Putamen (tissue), 1 donor: ENCODE results near the gene MEGF10.

ENCODE experiments used
- DNase-seq: peaks from one replicate; pipeline ENCODE4 v3.0.0-alpha.2; 2016; ENCODE audit warnings: low spot score

MEGF10 gene

DNA sequence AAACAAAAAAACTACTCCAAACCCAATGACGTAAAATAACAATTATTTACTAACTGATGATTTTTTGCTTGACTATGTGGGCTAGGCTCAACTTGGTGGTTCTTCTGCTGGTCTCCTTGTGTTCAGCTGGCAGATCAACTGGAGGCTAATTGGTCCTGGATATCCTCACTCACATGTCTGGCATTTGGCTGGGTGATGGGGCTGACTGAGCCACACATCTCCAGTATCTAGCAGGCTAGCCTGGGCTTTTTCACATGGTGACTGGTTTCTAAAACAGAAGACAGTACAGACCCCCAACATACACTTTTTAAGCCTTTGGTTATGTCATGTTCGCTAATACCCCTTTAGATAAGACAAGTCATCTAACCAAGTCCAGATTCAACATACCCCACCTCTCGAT is 122.1 kb downstream of the MEGF10 start:
- DNase-seq, result no peak

DNA sequence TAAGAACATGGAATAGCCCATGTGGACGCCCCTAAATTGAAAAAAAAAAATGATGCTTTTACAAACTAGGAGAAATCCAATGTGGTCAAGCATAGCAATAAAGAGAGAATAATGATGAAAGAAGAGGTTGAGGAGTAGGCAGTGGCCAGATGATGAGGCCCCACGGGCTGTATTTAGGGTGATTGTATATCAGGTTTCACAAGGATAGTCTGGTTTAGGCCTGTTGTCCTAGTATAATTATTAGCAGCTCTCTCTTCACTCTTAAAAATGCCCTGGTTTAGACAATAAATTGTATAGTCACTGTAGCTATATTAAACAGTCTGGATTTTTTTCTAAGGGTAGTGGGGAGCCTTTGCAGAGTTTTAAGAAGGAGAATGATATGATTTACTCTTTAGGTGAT is 124.4 kb downstream of the MEGF10 start:
- no peak for DNase-seq

DNA sequence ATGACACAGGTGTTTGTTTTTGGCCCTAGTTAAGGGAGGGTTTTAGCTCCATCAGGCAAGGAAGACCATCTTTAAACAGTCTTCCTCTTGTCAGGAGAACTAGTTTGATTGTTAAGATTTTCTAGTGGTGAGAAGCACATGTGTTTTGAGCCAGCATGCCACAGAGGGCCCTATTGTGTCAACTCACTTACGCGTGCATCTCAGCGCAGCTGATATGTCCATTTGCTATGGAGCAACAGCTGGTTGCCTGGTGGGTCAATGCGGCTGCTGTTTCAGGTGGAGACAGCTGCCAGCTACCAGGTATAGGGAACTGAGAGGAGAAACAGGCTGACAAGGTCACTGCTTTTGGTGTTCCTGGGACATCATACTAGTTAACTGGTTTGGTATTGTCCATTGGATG is 126.3 kb downstream of the MEGF10 start:
- DNase-seq, result no peak

DNA sequence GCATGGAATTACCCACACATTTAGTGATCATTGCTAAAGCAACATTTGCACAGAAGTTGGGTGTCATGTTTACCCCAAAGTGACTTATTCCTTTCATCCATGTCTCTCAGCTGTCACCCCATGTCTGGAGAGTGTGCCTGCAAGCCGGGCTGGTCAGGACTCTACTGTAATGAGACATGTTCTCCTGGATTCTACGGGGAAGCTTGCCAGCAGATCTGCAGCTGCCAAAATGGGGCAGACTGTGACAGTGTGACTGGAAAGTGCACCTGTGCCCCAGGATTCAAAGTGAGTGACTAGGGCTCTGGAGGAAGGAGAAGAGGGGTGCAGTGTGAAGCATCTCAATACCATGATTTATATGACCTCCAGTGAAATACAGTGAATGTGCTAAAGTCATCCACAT is 126.9 kb downstream of the MEGF10 start:
- DNase-seq, result no peak

DNA sequence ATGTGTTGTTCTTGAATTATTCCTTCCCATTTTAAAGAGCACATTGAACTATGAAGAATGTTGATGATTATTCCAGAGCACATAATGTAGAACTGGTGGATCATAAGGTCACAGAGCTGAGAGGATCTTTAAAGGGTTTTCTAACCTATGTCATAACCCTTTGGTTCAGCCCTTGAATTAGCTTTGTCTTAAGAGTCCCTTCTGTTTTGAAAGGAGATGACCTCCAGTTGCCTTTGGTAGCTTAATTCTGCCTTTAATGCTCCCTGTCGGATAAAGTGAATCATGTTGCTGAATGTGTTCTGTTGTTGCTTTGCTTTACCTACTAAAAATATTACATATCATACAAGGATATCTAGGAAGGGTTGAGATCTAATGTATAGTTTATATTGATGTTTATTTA is 127.8 kb downstream of the MEGF10 start:
- DNase-seq, result no peak

DNA sequence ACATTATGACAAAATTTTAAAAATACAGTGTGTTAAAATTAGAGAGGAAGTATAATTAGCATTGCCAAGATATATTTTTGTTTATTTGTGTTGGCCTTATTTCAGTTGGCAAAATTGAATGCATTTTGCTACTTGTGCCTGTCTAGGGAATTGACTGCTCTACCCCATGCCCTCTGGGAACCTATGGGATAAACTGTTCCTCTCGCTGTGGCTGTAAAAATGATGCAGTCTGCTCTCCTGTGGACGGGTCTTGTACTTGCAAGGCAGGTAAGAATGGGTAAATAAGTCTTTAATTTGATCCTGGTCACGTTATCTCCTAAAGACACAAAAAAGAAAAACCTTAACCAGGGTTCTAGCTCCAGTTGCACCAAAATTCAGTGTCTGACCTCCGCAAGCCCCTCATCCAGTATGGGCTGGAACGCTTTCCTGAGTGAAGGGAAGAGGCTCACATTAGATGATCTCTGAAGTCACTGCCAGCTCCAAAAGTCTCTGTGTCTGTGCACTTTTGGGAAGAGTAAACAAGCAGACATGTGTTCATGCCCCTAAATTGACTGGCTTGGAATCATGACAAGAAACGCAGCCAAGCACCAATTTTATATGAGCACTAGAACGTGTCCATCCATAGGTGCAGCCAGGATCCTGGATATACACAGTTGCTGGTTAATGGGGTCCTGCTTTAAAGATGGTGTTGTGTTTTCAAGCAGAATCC is 128.5 kb downstream of the MEGF10 start:
- no peak for DNase-seq

DNA sequence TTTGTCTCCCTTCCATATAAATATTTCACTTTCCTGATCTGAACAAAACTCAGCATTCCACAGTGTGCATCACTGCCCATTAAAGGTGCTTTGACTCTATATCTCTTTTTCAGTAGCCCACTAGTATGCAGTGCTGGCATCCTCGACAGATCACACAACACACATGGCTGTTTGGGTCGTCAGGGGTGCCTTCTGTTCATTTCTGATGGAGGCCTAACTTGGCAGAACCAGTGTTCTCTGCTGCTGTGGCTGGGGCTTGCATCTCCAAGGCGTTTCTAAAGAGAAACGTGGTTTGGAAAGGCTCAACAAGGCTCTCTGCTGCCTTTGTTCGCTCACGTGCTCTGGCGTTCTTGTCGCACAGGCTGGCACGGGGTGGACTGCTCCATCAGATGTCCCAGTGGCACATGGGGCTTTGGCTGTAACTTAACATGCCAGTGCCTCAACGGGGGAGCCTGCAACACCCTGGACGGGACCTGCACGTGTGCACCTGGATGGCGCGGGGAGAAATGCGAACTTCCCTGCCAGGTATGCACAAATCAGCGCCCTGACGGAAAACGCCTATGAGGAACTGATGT is 129.2 kb downstream of the MEGF10 start:
- no peak for DNase-seq

DNA sequence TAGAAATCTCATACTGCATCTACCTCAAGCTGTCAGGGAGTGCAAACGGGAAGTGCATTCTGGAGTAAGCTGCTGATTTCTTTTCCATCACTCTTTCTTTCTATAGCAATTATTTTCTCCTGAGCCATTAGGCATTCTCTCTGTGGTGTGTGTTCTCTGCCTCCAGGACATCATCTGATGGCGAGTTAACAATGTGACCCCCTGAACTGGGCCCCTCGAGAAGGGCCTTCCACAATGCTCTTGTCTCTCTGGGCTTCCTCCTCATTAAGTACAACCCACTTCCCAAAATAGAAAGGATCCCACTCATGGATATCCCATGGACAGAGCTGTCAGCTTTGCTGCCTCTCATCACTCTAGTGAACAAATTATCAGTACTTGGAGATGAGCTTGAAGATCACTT is 130.2 kb downstream of the MEGF10 start:
- DNase-seq, result no peak

DNA sequence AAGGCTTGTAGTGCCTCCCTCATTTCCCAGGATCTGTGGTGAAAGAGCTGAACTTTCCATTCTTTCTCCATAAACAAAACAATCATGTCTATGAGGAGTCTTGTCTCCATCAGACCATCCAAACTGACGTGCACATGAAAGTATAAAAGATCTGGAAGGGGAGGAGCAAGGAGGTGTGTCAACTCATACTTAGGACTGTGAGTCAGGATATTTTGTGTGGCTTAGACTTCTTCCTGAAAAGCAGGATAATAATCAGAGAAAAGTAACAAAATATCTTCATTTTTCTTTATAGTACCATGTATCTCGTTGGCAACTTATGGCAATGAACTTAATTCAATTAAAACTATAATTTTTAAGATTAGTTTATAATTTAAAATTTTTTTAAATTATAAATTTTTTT is 130.9 kb downstream of the MEGF10 start:
- no peak for DNase-seq

DNA sequence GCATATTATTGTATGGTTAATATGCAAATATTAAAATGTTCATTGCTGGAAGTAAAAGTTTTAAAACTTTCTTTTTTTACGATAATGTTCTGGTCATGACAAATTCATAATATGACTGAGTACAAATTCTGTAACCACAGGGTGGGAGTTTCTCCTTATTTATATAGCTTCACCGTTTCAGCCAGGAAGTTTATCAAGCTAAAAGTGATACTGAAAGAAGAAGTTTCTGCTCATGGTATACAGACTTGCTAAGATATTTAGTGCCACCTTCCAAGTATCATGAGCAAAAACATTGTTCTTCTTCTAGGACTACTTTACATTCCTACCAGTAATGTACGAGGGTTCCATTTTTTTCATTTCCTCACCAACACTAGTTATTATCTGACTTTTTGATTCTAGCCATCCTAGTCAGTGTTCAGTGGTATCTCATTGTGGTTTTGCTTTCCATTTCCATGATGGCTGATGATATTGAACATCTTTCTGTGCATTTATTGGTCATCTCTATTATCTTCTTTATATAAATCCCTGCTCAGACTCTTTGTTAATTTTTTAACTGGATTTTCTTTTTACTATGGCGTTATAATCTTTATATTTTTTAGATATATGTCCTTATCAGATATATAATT is 132.7 kb downstream of the MEGF10 start:
- no peak for DNase-seq

DNA sequence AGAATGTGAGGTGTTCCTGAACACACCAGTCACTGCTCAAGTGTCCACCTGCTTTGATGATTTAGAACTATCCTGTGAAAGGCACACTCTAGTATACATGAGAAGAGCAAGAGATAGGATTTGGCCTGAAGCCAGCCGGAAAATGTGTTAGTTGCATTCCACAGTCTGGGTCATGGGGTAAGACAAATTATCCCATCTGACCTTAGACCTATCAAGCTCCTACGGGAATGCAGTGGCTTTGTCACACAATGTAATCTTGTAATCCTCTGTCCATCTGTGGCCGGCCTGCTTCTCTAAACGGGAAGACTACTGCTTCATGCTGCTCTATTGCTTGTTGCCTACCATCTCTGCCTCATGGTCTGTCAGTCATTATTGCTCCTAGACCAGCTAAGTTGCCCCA is 134.4 kb downstream of the MEGF10 start:
- DNase-seq, result no peak

DNA sequence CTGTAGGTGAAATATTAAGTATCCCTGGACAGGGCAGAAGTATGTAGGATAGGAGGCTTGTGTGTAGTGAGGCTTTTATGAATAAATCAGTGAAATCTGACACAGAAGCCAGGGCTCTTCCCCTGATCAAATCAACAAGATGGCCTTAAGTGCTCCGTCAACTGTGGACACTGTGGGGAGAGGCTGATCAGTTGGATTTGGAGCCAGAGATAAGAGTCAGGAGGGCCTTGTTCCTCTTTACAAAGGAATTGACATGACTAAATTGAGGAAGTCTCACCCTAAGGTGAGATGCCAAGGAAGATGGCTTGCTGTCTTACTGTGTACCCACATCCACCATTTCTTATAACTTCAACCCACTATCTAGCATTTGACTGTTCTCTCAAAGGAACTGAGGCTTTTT is 135.3 kb downstream of the MEGF10 start:
- DNase-seq, result no peak

DNA sequence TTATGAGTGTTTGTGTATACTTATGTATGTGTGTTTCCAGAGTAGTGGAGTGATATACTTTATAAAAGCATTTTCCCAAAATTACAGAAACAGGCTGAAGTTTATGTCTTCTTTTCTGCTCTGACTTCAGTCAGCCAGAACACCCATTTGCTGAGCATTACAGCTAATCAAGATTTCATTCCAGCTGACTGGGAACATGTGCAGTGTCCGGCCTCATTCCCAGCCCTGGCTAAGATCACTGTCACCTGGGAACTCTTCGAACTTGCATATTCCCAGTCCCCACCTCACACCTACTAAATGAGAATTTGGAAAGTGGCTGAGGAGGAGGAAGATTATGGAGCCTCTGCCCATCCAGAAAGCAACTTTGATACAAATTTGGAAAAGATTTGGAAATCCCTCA is 136.1 kb downstream of the MEGF10 start:
- no peak for DNase-seq

DNA sequence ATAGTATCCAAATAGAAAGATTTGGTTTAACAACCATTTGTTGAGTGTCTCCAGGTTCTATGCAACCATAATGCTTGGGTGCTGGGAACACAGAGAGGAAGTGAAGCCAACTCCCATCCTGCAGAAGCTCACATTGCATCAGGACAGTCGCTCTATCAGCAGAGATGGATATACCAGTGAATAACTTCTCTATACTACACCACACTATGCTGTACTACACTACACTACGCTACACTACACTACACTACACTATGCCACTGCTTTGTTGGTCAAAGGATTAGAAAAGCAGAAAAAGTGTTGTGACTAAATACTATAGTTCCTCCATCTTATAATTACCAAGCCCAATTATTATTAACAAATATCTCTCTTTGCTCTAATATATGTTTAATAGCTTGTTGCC is 137.7 kb downstream of the MEGF10 start:
- no peak for DNase-seq

DNA sequence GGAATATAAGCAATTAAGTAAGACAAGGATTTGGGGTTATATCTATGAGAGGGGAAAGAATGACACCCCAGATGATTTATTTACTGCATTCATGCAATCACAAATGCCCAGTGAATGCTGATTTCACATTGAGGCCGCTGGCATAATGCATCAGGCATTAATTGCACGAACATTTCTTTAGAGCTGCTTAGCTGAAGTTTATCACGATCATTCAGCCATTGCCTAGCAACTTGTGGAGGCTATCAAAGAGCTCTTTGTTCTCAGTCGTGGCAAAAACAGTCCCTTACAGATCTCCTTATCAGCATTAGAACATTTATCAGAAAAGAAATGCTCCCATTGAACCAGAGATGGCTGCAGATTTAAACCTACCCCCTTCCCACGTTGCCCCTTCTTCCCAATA is 138.2 kb downstream of the MEGF10 start:
- DNase-seq, result peak; percentile 68

DNA sequence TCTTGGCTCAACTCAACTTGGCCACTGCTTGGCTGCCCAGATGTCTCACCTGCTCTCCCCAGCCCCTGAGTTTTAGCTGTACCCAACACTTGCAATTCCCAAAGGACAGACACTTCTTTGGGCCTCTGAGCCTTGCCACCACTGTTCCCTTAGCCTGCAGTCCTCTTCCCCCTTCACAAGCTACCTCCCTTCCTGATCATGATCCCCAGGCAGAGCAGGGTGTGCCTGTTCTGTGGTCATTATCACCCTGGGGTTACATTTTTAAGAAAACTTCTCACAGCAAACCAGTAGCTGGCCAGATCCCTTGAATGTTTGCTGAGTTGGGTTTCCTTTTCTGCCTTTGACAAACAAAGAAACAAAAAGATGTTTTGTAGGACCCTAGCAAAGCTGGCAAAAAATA is 139.3 kb downstream of the MEGF10 start:
- DNase-seq, result no peak

DNA sequence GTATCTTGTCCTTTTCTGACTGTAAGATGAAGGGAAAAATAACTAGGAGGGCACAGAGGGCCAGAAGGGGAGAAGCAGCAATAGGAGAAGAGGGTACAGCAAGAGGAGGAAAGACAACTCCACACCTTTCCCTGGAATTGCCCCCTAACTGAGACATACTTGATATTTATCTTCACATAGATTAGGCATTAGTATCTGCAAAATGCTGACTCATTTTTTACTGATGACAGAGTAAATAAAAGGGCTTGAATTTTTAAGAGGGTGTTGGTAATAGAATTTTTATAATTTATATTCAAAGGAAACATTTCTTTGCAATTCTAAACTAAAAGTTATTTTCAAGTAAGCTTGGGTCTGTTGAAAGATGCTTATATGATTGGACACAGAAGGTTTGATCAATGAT is 140.0 kb downstream of the MEGF10 start:
- DNase-seq, result no peak

DNA sequence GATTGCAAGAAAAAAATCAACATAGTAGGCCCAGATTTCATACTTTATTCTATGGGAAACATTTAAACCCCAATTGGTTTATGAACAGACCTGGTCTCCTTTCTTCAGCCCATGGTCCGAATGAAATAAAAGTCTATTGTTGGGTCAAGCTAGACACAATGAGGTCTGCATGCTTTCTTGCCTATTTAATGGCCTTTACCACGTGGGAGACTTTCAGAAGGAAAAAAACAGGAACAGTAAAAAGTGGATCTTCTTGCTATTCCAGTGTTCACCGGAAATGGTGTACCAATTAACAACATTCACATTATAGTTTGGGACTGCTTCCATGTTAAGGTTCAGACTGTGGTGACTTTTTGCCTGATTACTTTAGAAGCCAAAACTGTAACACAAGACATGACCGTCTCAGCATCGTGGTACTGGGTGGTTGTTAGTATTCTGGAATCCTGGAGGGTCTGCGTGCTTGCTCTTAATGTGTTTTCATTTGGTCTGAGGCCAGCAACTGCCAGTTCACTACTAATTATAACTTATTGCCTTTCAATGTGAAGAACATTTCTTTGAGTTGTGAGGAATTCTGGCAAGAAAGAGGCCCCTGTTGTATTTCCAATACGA is 141.5 kb downstream of the MEGF10 start:
- DNase-seq, result no peak

DNA sequence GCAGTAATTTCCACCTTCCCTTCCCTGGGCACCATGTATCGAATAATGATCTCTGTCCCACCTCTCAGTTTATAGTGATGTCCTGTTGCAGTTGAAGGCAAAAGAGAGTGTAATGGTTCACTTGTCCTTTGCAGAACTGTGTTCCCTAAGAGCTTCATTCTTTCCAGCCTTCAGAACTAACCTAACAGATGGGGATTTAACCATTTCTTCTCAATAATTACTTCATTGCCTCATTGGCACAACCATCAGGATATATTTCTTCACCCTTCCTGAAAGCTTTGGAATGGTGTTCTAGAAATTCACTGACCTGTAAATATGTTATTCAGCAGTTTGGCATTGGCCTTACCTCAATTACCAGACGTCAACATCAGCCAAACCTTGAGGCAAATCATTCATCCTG is 142.9 kb downstream of the MEGF10 start:
- DNase-seq, result no peak

DNA sequence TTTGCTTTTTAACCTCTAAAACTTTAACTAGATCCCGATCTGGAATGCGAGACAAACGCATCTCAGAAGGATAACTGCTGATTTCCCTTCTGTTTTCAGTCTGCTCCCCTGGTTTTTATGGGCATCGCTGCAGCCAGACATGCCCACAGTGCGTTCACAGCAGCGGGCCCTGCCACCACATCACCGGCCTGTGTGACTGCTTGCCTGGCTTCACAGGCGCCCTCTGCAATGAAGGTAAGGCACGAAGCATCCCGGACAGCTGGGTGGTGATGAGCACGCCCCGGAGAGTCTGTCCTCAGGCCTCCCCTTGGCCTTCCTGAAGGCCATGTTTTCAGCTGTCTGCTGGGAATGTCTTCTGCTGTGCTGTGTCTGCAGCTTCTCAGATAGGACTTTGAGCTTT is 144.0 kb downstream of the MEGF10 start:
- no peak for DNase-seq

DNA sequence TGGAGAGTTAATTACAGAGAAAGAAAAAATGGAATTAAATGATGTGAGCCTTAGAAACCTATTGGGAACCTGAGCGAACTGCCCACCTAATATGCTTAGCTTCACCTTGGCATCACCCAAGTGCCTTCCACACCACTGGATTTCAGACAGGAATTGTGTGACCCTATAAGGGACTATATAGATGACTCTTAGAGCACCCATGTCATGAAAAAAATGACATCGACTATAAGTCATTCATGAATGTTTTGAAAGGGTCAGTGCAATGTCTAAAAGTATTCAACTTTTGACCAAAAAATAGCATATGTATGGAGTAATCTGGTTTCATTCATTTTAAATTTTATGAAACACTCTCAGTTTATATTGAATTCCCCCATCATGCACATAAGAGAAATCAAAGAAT is 145.2 kb downstream of the MEGF10 start:
- no peak for DNase-seq

DNA sequence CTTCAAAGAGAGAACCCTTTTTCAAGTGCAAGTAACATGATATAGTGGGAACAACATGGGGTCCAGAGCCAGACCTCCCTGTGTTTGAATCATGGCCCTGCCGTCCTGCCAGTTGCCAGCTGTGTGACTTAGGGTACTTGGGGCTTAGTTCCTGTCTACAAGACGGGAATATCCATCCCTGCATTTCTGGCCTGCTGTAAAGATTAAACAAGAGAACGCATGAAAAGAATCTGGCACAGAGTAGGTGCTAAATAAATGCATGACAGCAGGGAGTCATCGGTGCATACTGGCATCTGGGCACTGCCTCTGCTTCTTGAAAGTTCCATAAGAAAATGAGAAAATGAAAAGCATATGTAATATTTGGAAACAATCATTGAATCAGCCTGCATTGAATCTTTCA is 149.0 kb downstream of the MEGF10 start:
- no peak for DNase-seq

DNA sequence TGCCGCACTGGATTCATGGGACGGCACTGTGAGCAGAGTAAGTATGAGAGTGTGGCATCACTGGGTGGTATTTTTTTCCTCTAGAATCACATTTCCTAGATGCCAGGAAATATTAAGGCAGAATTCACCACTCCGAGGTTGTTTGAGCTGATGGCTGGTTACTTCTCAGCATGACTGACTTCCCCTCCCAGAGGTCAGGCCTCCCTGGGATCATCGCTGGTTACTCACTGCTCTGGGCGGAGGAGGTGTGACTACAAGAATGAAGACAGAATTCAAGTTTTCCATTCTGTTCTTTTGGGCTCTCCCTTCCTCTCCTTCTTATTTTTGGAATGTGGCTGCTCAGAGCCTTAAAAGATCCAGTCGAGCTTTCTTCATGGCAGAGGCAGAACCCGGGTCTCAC is 150.2 kb downstream of the MEGF10 start:
- DNase-seq, result no peak
